B cell (primary cell): ENCODE results near the gene SSBP3. TPM values are rescaled to one million over a fixed set of nuclear protein-coding genes. Genes with fewer than 3 reads are reported as not detected.

Source experiments
- ATAC-seq: fragments of 200-7000 bp; cut with Tn5 transposase; one replicate; pipeline ENCODE4 v1.10.0; 2021; ENCODE audit warnings: low read depth, mild to moderate bottlenecking, moderate number of reproducible peaks, moderate library complexity
- CTCF ChIA-PET: fragments of 350-600 bp; sonication (Branson Sonifier 250); formaldehyde crosslinking; loops from one replicate; lab custom pipeline; 2021; ENCODE audit warnings: antibody characterized with exemption, inconsistent platforms; lab: Charles Lee
- POLR2A ChIA-PET: fragments of 350-600 bp; sonication (Branson Sonifier 250); formaldehyde crosslinking; loops from one replicate; lab custom pipeline; 2021; ENCODE audit warnings: antibody characterized with exemption; lab: Charles Lee
- DNase-seq: peaks from one replicate; pipeline ENCODE4 v3.0.0; 2013
- H2AFZ ChIP-seq: 2 replicates; pipeline ENCODE4 v1.6.1; 2012; ENCODE audit warnings: mild to moderate bottlenecking, low read depth, low read length; ENCODE audit not compliant: insufficient read depth, poor library complexity, severe bottlenecking
- H3K27ac ChIP-seq, 2 donors: 1 replicate in 1 of 2; 2 replicates in 1 of 2; pipeline ENCODE4 v1.5.1; 2012 to 2013; ENCODE audit warnings: low read length in 2 of 2, mild to moderate bottlenecking in 2 of 2, moderate library complexity in 1 of 2
- H3K27me3 ChIP-seq, 4 experiments: fragments of 200-600 bp in 1 of 4; sonication (generic) in 1 of 4; replicated peaks in 1 of 4; 1 replicate in 2 of 4; 2 replicates in 2 of 4; pipeline versions ENCODE4 v1.6.1 to v1.7.0; 2013 to 2016; ENCODE audit warnings: low read length in 3 of 4, mild to moderate bottlenecking in 2 of 4, mixed read lengths in 1 of 4, moderate library complexity in 1 of 4; ENCODE audit not compliant: insufficient read depth in 4 of 4, control insufficient read depth in 3 of 4; ENCODE audit errors: control extremely low read depth in 1 of 4
- H3K36me3 ChIP-seq, 2 experiments: replicated peaks in 1 of 2; 1 replicate in 1 of 2; 2 replicates in 1 of 2; pipeline versions ENCODE4 v1.6.1 to v1.7.1; 2013; ENCODE audit warnings: low read length in 1 of 2; ENCODE audit not compliant: insufficient read depth in 2 of 2, control insufficient read depth in 1 of 2; ENCODE audit errors: control extremely low read depth in 1 of 2, extremely low read depth in 1 of 2
- H3K4me1 ChIP-seq, 2 donors: fragments of 200-600 bp in 1 of 2; sonication (generic) in 1 of 2; 1 replicate in 1 of 2; 2 replicates in 1 of 2; pipeline versions ENCODE4 v1.5.1 to v1.6.1; 2013 to 2017; ENCODE audit warnings: low read length in 2 of 2; ENCODE audit not compliant: control insufficient read depth in 2 of 2, insufficient read depth in 2 of 2
- H3K4me2 ChIP-seq: replicated peaks from 2 replicates; pipeline ENCODE3; 2012; ENCODE audit warnings: mild to moderate bottlenecking, low read depth, low read length; ENCODE audit not compliant: poor library complexity, severe bottlenecking
- H3K4me3 ChIP-seq, 5 experiments: fragments of 200-600 bp in 1 of 5; sonication (generic) in 1 of 5; 1 replicate in 3 of 5; 2 replicates in 2 of 5; pipeline versions ENCODE4 v1.5.1 to v1.7.0; 2011 to 2016; ENCODE audit warnings: low read length in 4 of 5, mild to moderate bottlenecking in 4 of 5, low read depth in 2 of 5, control low read depth in 1 of 5, moderate library complexity in 1 of 5; ENCODE audit not compliant: insufficient read depth in 1 of 5; ENCODE audit errors: control extremely low read depth in 1 of 5, extremely low read depth in 1 of 5
- H3K79me2 ChIP-seq: fragments of 200-600 bp; sonication (generic); one replicate; pipeline ENCODE4 v1.6.0; 2016; ENCODE audit warnings: low read length; ENCODE audit not compliant: control insufficient read depth, insufficient read depth
- H3K9ac ChIP-seq: fragments of 200-600 bp; sonication (generic); 2 replicates; pipeline ENCODE4 v1.6.1; 2017; ENCODE audit warnings: mild to moderate bottlenecking, low read length, moderate library complexity
- H3K9me3 ChIP-seq, 3 donors: one replicate each; pipeline versions ENCODE4 v1.6.1 to v1.7.1; 2013; ENCODE audit warnings: low read length in 2 of 3; ENCODE audit not compliant: control insufficient read depth in 2 of 3, insufficient read depth in 1 of 3; ENCODE audit errors: control extremely low read depth in 1 of 3
- H4K20me1 ChIP-seq: 2 replicates; pipeline ENCODE4 v1.6.0; 2012; ENCODE audit warnings: mild to moderate bottlenecking, low read length; ENCODE audit not compliant: insufficient read depth, control insufficient read depth, poor library complexity, severe bottlenecking
- H3K27ac Mint-ChIP-seq: one replicate; pipeline ENCODE4 v1.8.0; 2021; ENCODE audit warnings: mixed read lengths
- H3K27me3 Mint-ChIP-seq: one replicate; pipeline ENCODE4 v1.8.0; 2021; ENCODE audit warnings: mixed read lengths
- H3K4me1 Mint-ChIP-seq: one replicate; pipeline ENCODE4 v1.8.0; 2021; ENCODE audit warnings: mixed read lengths
- H3K4me3 Mint-ChIP-seq: one replicate; pipeline ENCODE4 v1.8.0; 2021; ENCODE audit warnings: mixed read lengths
- H3K9me3 Mint-ChIP-seq: one replicate; pipeline ENCODE4 v1.8.0; 2022; ENCODE audit warnings: mixed read lengths; ENCODE audit not compliant: insufficient read depth
- EZH2 ChIP-seq: IDR thresholded peaks from 2 replicates; pipeline ENCODE4 v1.6.1; 2012; ENCODE audit warnings: borderline replicate concordance, low read depth, mild to moderate bottlenecking, moderate library complexity, low read length; ENCODE audit not compliant: insufficient read depth, poor library complexity, severe bottlenecking
- WGBS: methylation state at CpG from one replicate; pipeline ENCODE4 v1.1.5; 2013; ENCODE audit warnings: missing lambda C conversion rate; ENCODE audit not compliant: insufficient coverage; 5-methylcytosine and 5-hydroxymethylcytosine counted together
- intact Hi-C: fragments of 100-400 bp; cut with micrococcal nuclease; formaldehyde crosslinking; loops from one replicate; pipeline ENCODE4 v1.10.0; 2022
- polyA plus RNA-seq: library from polyadenylated mRNA; depleted of rRNA; stranded (reverse); fragments of >200 nt; gene quantifications from 2 replicates; pipeline ENCODE4 v1.2.3, GENCODE V29; 2012
- total RNA-seq, 2 donors: library from RNA; stranded (reverse); fragments of 120-200 nt in 1 of 2; gene quantifications; 1 replicate in 1 of 2; 2 replicates in 1 of 2; pipeline versions ENCODE4 v1.2.3 to v1.2.4, GENCODE V29; 2013 to 2022
- TF ChIP-seq, protein P1 (sequence below): fragments of 200-600 bp; IDR thresholded peaks from one replicate; pipeline ENCODE4 v1.8.0; 2022; ENCODE audit warnings: antibody characterized with exemption, mild to moderate bottlenecking

The SSBP3 gene
- total and polyA plus RNA-seq, 2 donors (not counting 1 experiment from before 2014, with no cell fraction given) = 16.9 to 30.7 TPM

DNA sequence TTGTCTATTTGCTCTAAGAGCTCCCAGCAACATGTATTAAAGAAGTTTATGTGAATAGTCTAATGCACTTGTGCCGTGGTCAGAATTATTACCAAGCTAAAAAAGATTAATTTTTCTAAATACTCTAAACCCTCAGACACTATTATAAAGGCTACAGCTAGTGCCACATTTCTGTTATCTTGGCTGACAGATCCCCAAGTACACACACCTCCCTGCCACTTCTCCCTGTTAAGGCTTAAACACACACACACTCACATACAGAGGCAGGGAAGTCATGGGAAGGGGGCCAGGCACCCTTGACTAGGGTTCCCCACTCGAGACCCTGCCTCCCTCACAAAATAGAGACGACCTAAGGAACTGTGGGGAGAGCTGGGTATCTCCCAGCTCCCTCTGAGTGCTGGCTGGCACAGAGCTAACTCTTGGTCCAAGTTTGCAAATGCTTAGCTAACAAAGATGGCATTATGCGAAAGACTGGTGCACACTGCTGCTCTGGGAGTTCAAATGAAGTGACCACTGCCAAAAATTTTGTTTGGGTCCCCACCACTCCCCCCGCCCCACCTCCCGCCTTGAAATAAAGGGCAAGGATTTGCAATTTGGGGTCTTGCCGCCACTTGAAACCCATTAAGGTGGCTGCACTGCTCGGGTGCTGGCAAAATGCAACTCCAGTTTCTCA is 9.8 kb downstream of the SSBP3 start:
- no peak overlapping the region for H2AFZ ChIP-seq
- no peak for TF ChIP-seq EZH2
- TF ChIP-seq, protein P1, sequence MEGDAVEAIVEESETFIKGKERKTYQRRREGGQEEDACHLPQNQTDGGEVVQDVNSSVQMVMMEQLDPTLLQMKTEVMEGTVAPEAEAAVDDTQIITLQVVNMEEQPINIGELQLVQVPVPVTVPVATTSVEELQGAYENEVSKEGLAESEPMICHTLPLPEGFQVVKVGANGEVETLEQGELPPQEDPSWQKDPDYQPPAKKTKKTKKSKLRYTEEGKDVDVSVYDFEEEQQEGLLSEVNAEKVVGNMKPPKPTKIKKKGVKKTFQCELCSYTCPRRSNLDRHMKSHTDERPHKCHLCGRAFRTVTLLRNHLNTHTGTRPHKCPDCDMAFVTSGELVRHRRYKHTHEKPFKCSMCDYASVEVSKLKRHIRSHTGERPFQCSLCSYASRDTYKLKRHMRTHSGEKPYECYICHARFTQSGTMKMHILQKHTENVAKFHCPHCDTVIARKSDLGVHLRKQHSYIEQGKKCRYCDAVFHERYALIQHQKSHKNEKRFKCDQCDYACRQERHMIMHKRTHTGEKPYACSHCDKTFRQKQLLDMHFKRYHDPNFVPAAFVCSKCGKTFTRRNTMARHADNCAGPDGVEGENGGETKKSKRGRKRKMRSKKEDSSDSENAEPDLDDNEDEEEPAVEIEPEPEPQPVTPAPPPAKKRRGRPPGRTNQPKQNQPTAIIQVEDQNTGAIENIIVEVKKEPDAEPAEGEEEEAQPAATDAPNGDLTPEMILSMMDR = no peak
- H3K4me2 ChIP-seq = no peak overlapping the region
- POLR2A ChIA-PET = no interaction called here
- H3K27me3 ChIP-seq = no peaks in the 10 kb centered on the region
- H3K4me3 ChIP-seq = no peak overlapping the region
- CTCF ChIA-PET = interaction anchor here (1.6 kb wide), 1 partner anchor 93 kb away, joined by 4 read pairs; no protein-coding TSS in a partner anchor
- no peak overlapping the region for H3K9ac ChIP-seq
- 91% methylated on average over 5 of the region's 8 CpGs for WGBS
- H3K36me3 ChIP-seq = peaks cover 1 to 32% of the 10 kb centered on the region in 2 experiments
- H3K27ac ChIP-seq = no peak overlapping the region
- H3K27me3 Mint-ChIP-seq = no peaks in the 10 kb centered on the region
- no peak for DNase-seq
- no peaks in the 10 kb centered on the region for H4K20me1 ChIP-seq
- peaks cover 4% of the 10 kb centered on the region for H3K79me2 ChIP-seq
- no peak for ATAC-seq
- peaks cover 2% of the 10 kb centered on the region for H3K4me1 Mint-ChIP-seq
- no peak overlapping the region for H3K4me3 Mint-ChIP-seq
- intact Hi-C loops = no loop called here
- no peak overlapping the region for H3K27ac Mint-ChIP-seq
- H3K9me3 ChIP-seq = no peaks in the 10 kb centered on the region
- no peaks in the 10 kb centered on the region for H3K9me3 Mint-ChIP-seq
- H3K4me1 ChIP-seq = no peaks in the 10 kb centered on the region

DNA sequence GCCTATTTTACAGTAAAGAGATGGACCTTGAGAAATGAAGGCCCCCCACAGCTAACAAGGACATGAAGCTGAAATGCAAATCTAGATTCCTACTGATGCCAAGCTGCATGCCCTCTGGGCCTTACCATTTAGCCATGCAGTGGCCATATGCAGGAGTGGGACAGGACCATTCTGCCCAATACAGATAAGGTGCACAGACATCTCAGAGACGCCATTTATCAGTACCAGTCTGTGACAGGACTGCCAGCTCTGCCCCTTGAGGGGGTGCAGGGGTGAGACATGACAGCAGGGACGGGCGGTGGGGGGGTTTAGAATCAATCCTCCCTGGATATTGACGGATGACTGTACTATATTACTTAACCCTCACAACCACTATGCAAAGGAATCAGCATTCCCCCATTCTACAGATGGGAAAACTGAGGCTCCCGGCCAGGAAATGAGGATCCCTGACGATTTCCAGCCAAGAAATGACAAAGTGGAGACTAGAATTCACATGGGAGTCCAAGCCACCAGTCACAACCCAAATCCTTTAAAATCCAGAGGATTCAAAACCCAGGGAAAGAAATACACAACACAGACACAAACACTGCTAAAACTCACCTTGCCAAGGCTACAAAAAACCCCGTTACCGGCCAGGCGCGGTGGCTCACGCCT is 10.8 kb downstream of the SSBP3 start:
- Mint-ChIP-seq H3K27me3 (no peaks in the 10 kb centered on the region), H3K4me3 (no peak overlapping the region), H3K4me1 (peaks cover 2% of the 10 kb centered on the region), H3K27ac (no peak overlapping the region), H3K9me3 (no peaks in the 10 kb centered on the region)
- no peak overlapping the region for H2AFZ ChIP-seq
- no peak overlapping the region for H3K4me2 ChIP-seq
- no peak for ATAC-seq
- H3K27me3 ChIP-seq = no peaks in the 10 kb centered on the region
- POLR2A ChIA-PET = no interaction called here
- H3K9me3 ChIP-seq = no peaks in the 10 kb centered on the region
- no peak overlapping the region for H3K4me3 ChIP-seq
- no peak for TF ChIP-seq EZH2
- TF ChIP-seq, protein P1 = no peak
- H3K36me3 ChIP-seq = peaks cover 1 to 23% of the 10 kb centered on the region in 2 experiments
- H4K20me1 ChIP-seq = no peaks in the 10 kb centered on the region
- DNase-seq = no peak
- no peak overlapping the region for H3K27ac ChIP-seq
- no peak overlapping the region for H3K9ac ChIP-seq
- WGBS = 97% methylated on average over 7 of the region's 11 CpGs
- intact Hi-C loops = no loop called here
- CTCF ChIA-PET = interaction anchor here (1.6 to 1.9 kb wide), 2 partner anchors 94 kb away, joined by 4 to 5 read pairs; no protein-coding TSS in a partner anchor
- no peaks in the 10 kb centered on the region for H3K4me1 ChIP-seq
- peaks cover 4% of the 10 kb centered on the region for H3K79me2 ChIP-seq
